Measurements from ENCODE around the gene TNFSF18.

Gene TNFSF18

DNA sequence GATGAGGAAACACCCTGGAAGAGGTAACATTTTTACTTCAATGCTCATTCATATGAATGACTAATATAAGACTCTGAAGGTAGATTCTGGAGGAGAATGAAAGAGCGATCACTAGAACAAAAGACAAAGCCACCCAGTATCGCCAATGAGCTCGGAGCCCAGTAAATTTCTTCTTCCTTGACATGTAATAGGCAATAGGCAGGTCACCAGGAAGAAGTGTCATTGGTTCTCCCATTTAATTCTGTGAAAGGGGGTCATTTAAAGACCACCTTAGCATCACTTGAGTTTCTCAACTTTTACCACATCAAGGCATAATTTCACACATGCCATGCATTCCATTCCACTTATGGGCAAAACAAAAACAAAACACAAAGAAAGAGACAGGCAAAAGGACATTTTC is 7.9 kb downstream of the TNFSF18 start:
- DNase-seq (ENCODE audit: insufficient read length, low spot score): no peak
- TF ChIP-seq, protein P1, sequence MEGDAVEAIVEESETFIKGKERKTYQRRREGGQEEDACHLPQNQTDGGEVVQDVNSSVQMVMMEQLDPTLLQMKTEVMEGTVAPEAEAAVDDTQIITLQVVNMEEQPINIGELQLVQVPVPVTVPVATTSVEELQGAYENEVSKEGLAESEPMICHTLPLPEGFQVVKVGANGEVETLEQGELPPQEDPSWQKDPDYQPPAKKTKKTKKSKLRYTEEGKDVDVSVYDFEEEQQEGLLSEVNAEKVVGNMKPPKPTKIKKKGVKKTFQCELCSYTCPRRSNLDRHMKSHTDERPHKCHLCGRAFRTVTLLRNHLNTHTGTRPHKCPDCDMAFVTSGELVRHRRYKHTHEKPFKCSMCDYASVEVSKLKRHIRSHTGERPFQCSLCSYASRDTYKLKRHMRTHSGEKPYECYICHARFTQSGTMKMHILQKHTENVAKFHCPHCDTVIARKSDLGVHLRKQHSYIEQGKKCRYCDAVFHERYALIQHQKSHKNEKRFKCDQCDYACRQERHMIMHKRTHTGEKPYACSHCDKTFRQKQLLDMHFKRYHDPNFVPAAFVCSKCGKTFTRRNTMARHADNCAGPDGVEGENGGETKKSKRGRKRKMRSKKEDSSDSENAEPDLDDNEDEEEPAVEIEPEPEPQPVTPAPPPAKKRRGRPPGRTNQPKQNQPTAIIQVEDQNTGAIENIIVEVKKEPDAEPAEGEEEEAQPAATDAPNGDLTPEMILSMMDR (IDR thresholded peaks at IDR 0.05; ENCODE audit: insufficient read depth, missing control alignments): no peak
- no peak for FAIRE-seq

DNA sequence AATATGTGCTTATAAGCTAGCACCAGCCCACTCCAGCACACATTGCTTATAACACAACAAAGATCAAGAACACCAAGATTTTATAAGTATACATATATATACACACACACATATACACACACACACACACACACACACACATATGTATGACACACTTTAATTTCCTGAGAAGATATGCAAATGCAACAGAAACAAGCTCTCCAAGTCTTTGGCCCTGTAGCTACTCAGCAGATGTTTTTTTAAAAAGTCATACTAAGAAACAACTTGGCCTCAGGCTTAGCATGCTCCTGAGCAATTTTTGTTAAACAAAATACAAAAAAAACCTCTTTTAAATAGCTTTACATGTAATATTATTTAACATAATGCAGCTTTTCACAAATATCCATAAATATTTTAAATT is 11.1 kb downstream of the TNFSF18 start:
- DNase-seq (ENCODE audit: insufficient read length, low spot score): no peak
- FAIRE-seq: no peak
- TF ChIP-seq, protein P1 (IDR thresholded peaks at IDR 0.05; ENCODE audit: insufficient read depth, missing control alignments): no peak

DNA sequence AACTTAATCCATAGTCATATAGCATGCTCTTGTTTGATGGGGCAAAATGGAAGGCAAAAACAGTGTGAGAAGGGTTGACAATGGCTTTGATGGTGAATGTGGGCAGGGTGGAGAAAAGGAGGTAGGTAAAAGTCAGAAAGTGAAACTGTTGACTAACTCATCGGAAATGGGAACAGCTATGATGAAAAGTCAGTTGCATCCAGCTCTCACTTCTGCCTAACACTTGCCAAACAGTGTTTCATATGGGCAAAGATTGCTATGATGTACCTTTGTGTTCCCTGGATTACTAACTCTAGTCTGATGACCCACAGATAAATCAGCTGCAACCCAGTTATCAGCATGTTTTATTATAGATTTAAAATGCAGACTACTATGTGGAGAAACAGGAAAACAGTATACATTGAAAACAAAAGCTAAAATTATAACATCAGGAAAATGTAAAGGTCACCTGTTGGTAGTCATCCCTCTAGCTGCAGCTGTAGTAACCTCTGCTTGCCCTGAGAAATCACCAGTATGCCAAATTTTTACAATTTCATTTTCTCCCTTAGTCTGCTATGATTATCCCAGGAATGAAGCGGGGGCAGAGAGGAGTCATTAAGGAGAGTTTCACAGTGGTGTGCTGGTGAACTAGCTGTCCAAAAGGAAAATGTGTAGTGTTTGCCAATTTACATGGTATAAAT is 11.7 kb downstream of the TNFSF18 start:
- TF ChIP-seq, protein P1 (IDR thresholded peaks at IDR 0.05; ENCODE audit: insufficient read depth, missing control alignments): no peak
- FAIRE-seq: no peak
- DNase-seq (ENCODE audit: insufficient read length, low spot score): no peak

DNA sequence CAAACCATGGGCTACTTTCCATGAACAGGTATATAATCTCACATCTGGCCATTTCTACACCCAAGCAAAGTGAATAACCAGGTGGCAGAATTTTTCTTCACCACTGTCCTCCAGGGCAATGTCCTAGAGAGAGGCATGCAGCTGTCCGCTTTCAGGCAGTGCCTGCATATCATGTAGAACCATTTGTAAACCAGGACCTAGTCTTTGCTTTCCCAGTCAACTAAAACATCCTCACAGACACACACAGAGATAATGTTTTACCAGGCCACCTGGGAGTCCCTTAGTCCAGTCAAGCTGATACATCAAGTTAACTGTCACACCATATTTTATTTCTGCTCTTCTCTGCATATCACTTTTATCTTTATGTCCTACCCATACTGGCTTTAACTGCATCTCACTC is 26.2 kb downstream of the TNFSF18 start:
- FAIRE-seq: no peak
- TF ChIP-seq, protein P1 (IDR thresholded peaks at IDR 0.05; ENCODE audit: insufficient read depth, missing control alignments): no peak
- DNase-seq (ENCODE audit: insufficient read length, low spot score): no peak

DNA sequence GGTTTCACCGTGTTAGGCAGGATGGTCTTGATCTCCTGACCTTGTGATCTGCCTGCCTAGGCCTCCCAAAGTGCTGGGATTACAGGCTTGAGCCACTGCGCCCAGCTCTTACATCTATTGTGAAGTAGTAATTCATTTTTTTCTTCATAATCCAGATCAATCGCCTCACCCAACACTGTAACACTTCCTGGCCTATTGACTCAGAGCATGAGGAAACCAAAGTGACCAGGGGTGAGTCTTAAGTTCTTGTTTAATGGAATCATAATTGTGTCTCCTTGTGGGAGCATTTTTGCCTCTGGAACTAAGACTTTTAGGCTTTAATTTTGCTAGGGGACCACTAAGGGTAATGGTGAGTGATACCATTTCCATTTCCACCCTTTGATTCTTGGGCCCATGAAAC is 27.4 kb downstream of the TNFSF18 start:
- no peak for DNase-seq (ENCODE audit: insufficient read length, low spot score)
- TF ChIP-seq, protein P1 (IDR thresholded peaks at IDR 0.05; ENCODE audit: insufficient read depth, missing control alignments): no peak

DNA sequence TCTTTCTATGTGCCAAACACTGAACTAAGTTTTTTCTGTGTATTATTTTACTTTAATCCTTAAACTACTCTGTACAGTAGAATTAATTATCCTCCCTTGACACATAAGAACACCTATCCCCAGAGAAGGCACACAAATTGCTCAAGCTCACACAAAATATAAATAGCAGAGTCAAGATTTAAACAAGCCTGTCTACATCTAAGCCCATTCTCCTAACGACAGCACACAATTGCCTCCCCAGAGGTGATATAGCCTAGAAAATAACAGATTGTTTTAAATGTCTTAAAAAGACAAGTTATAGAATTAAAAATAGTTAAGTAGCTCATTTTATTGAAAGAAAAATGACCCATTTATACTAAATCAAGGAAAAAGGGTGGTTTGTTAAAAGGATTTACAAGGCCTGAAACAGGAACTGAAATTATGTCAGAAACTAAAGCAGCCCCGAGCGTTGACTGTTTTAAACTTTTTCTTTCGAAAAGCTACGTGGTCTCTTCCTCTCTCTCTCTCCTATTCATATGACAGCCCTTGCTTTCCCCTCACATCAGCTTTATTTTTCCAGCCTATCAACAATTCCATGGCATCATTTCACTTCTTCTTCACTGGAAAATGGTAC is 30.5 kb downstream of the TNFSF18 start:
- DNase-seq (ENCODE audit: insufficient read length, low spot score) (no peak), FAIRE-seq (peak; percentile 11)
- TF ChIP-seq, protein P1 (IDR thresholded peaks at IDR 0.05; ENCODE audit: insufficient read depth, missing control alignments): no peak

More for the DNA sequence above, 27.4 kb downstream of the TNFSF18 start:
- no peak for FAIRE-seq

DNA sequence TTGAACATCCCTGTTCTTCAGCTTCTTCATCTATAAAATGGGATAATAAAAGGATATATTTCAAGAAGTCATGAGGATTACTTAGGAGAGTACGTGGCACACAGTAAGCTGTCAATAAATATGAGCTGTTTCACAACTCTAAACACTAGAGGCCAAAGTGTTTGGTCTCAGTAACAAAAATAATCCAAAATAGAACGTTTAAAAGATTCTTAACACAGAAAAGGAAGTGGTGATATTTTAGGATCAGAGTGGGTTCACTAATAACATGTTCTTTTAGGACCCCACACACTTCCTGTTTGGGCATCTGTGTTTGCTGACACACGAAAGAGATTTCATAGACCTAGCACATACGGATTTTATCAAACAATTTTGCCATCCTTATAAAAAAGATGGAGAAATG is 32.9 kb downstream of the TNFSF18 start:
- FAIRE-seq: no peak
- TF ChIP-seq, protein P1 (IDR thresholded peaks at IDR 0.05; ENCODE audit: insufficient read depth, missing control alignments): no peak
- no peak for DNase-seq (ENCODE audit: insufficient read length, low spot score)

Measured in D721Med (cell line).